ENCODE data around the gene RWDD3.

Gene RWDD3

DNA sequence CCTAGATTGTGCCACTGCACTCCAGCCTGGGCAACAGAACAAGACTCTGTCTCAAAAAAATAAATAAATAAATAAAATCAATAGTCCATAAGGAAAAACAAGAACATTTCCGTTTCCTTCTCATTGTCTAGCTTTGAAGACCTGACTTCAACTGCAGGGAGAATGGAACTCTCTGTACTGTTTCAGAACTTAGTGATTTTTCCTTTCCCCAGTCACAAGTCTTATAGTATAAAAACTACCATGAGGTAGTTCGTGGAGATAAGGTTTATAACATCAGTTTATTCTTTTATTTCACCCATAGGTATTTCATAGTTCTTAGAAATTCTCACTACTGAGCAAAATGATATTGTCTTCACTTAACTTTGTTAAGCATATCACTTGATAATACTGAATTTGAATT, 11.4 kb upstream of the RWDD3 start:
- TF ChIP-seq POLR2AphosphoS5 (IDR thresholded peaks at IDR 0.05; ENCODE audit: low read depth), result no peak
- no peak for TF ChIP-seq GABPA (IDR thresholded peaks at IDR 0.05; ENCODE audit: low read depth)
- TF ChIP-seq SPI1 (IDR thresholded peaks at IDR 0.05; ENCODE audit: borderline replicate concordance, low read depth), result no peak
- TF ChIP-seq, protein P1, sequence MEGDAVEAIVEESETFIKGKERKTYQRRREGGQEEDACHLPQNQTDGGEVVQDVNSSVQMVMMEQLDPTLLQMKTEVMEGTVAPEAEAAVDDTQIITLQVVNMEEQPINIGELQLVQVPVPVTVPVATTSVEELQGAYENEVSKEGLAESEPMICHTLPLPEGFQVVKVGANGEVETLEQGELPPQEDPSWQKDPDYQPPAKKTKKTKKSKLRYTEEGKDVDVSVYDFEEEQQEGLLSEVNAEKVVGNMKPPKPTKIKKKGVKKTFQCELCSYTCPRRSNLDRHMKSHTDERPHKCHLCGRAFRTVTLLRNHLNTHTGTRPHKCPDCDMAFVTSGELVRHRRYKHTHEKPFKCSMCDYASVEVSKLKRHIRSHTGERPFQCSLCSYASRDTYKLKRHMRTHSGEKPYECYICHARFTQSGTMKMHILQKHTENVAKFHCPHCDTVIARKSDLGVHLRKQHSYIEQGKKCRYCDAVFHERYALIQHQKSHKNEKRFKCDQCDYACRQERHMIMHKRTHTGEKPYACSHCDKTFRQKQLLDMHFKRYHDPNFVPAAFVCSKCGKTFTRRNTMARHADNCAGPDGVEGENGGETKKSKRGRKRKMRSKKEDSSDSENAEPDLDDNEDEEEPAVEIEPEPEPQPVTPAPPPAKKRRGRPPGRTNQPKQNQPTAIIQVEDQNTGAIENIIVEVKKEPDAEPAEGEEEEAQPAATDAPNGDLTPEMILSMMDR (IDR thresholded peaks at IDR 0.05; ENCODE audit: insufficient read depth, low read length), result no peak
- TF ChIP-seq, protein P2, sequence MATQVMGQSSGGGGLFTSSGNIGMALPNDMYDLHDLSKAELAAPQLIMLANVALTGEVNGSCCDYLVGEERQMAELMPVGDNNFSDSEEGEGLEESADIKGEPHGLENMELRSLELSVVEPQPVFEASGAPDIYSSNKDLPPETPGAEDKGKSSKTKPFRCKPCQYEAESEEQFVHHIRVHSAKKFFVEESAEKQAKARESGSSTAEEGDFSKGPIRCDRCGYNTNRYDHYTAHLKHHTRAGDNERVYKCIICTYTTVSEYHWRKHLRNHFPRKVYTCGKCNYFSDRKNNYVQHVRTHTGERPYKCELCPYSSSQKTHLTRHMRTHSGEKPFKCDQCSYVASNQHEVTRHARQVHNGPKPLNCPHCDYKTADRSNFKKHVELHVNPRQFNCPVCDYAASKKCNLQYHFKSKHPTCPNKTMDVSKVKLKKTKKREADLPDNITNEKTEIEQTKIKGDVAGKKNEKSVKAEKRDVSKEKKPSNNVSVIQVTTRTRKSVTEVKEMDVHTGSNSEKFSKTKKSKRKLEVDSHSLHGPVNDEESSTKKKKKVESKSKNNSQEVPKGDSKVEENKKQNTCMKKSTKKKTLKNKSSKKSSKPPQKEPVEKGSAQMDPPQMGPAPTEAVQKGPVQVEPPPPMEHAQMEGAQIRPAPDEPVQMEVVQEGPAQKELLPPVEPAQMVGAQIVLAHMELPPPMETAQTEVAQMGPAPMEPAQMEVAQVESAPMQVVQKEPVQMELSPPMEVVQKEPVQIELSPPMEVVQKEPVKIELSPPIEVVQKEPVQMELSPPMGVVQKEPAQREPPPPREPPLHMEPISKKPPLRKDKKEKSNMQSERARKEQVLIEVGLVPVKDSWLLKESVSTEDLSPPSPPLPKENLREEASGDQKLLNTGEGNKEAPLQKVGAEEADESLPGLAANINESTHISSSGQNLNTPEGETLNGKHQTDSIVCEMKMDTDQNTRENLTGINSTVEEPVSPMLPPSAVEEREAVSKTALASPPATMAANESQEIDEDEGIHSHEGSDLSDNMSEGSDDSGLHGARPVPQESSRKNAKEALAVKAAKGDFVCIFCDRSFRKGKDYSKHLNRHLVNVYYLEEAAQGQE (IDR thresholded peaks at IDR 0.05; ENCODE audit: insufficient replicate concordance, low read depth), result no peak
- no peak overlapping the region for H3K27ac ChIP-seq (replicated peaks)
- no peak overlapping the region for H3K4me3 ChIP-seq (replicated peaks; ENCODE audit: insufficient read depth, low read length)
- DNase-seq (ENCODE audit: low read depth in 1 of 2, low spot score in 1 of 2), result no peak
- no peaks in the 10 kb centered on the region for H3K27me3 ChIP-seq (ENCODE audit: insufficient read depth, poor library complexity, severe bottlenecking)

DNA sequence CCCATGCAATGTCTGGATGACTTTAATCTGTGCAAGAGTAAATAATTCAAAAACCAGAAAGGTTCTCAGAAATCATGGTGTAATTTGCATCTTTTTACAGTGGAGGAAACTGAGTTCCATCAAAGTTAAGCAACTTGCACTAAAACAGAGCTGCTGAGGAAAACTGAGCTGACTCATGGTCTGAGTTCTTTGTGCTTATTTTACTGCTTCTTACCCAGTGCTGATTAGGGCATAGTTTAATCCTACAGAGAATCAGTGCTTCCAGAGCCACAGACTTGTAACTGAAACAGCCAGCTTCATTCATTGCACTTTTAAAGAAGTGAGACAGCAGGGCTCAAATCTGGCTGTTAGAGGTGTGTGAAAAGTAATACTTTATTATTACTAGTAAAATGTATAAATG, 10.9 kb upstream of the RWDD3 start:
- TF ChIP-seq GABPA (IDR thresholded peaks at IDR 0.05; ENCODE audit: low read depth) (no peak), POLR2AphosphoS5 (IDR thresholded peaks at IDR 0.05; ENCODE audit: low read depth) (no peak), SPI1 (IDR thresholded peaks at IDR 0.05; ENCODE audit: borderline replicate concordance, low read depth) (no peak)
- TF ChIP-seq, protein P1 (IDR thresholded peaks at IDR 0.05; ENCODE audit: insufficient read depth, low read length), result no peak
- TF ChIP-seq, protein P2 (IDR thresholded peaks at IDR 0.05; ENCODE audit: insufficient replicate concordance, low read depth), result no peak
- no peak for DNase-seq (ENCODE audit: low read depth in 1 of 2, low spot score in 1 of 2)
- Histone ChIP-seq H3K27me3 (ENCODE audit: insufficient read depth, poor library complexity, severe bottlenecking) (no peaks in the 10 kb centered on the region), H3K4me3 (replicated peaks; ENCODE audit: insufficient read depth, low read length) (no peak overlapping the region), H3K27ac (replicated peaks) (no peak overlapping the region)

DNA sequence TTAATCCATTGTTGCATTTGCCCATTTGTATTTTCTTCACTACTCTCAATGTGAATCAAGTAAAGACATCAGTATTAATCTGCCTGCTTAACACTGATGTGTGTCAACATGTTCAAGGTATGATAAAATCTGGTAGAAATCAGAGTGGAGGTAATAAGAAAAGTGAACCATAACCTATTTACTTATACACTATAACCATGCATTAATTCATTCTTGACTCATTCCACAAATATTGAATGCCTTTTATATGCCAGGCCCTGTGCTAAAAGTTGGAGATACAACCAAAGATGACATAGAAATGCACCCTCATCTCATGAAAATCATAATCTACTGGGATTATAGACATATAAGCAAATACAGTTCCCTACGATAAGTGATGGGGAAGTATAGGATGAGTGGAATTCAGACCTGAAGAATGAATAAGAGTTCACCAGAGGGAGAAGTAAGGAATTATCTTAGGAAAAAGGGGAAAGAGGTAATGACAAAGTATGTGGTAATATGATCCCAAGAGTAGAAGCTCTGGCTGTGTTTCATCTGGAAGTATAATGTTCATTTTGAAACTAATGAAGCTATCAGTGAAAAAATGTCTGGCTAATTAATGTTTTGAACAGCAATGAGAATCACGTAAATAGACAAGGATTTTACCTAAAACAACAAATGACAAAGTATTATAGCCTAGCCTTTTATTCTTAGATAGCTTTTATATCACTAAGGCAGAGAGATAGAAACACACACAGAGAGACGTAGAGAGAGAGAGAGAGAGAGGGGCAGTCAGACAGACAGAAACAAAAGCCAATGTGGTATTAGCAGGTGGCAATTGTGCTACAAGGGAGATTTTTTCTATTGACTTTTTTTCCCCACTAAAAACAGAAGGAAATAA, 7.0 kb upstream of the RWDD3 start:
- Histone ChIP-seq H3K27me3 (ENCODE audit: insufficient read depth, poor library complexity, severe bottlenecking) (no peaks in the 10 kb centered on the region), H3K4me3 (replicated peaks; ENCODE audit: insufficient read depth, low read length) (no peak overlapping the region), H3K27ac (replicated peaks) (no peak overlapping the region)
- no peak for DNase-seq (ENCODE audit: low read depth in 1 of 2, low spot score in 1 of 2)
- TF ChIP-seq GABPA (IDR thresholded peaks at IDR 0.05; ENCODE audit: low read depth), result no peak
- TF ChIP-seq, protein P1 (IDR thresholded peaks at IDR 0.05; ENCODE audit: insufficient read depth, low read length), result no peak
- TF ChIP-seq, protein P2 (IDR thresholded peaks at IDR 0.05; ENCODE audit: insufficient replicate concordance, low read depth), result no peak
- TF ChIP-seq POLR2AphosphoS5 (IDR thresholded peaks at IDR 0.05; ENCODE audit: low read depth), result no peak
- no peak for TF ChIP-seq SPI1 (IDR thresholded peaks at IDR 0.05; ENCODE audit: borderline replicate concordance, low read depth)

Measured in HL-60 (cell line).